CD4-positive, alpha-beta T cell treated with Interferon alpha-2 for 1 hour (primary cell): ENCODE measurements around the gene ELOVL3.
"Not testable (repeated sequence)": the region's sequence is repeated elsewhere in the genome, so short reads cannot be mapped to it uniquely, and the experiment has no call there.

Experiments
- DNase-seq, 2 donors: peaks; one replicate each; pipeline ENCODE4 v3.0.0-alpha.2; 2020 to 2022

ELOVL3 gene

GRCh38 chr10:102229810-102230263, 3.7 kb downstream of the ELOVL3 start:
- peak; percentile 84 to 88 for DNase-seq

GRCh38 chr10:102230264-102230860, 4.3 kb downstream of the ELOVL3 start:
- peak; percentile 9 to 42 for DNase-seq

- peak; percentile 31 to 63 for DNase-seq
Observed at GRCh38 chr10:102230861-102231356, 4.8 kb downstream of the ELOVL3 start.

GRCh38 chr10:102231357-102232318, 5.5 kb downstream of the ELOVL3 start:
- DNase-seq = peak; percentile 64 to 75

GRCh38 chr10:102233997-102234396, 7.9 kb downstream of the ELOVL3 start:
- DNase-seq = no peak

- no peak for DNase-seq
Observed at GRCh38 chr10:102234888-102235597, 8.9 kb downstream of the ELOVL3 start.

- DNase-seq = no peak
Observed at GRCh38 chr10:102235598-102235920, 9.5 kb downstream of the ELOVL3 start.

- DNase-seq = no peak
Observed at GRCh38 chr10:102236006-102236405, 9.9 kb downstream of the ELOVL3 start.

GRCh38 chr10:102237711-102238252, 11.7 kb downstream of the ELOVL3 start:
- DNase-seq = no peak

GRCh38 chr10:102240467-102241031, 14.4 kb downstream of the ELOVL3 start:
- DNase-seq = no peak

- no peak for DNase-seq
Observed at GRCh38 chr10:102241032-102241443, 14.9 kb downstream of the ELOVL3 start.

- DNase-seq = peak; percentile 92 to 94
Observed at GRCh38 chr10:102241444-102242117, 15.5 kb downstream of the ELOVL3 start, which contains the start of gene PITX3. PITX3 (minus strand) TSS chr10:102241512; CDS start chr10:102232080, 9,432 bp downstream.

- no peak for DNase-seq
Observed at GRCh38 chr10:102242118-102242485, 16.0 kb downstream of the ELOVL3 start.

- DNase-seq = no peak
Observed at GRCh38 chr10:102243309-102243708, 17.2 kb downstream of the ELOVL3 start.

- peak; percentile 95 to 99 for DNase-seq
Observed at GRCh38 chr10:102245082-102245931, 19.2 kb downstream of the ELOVL3 start, which contains the start of gene GBF1. GBF1 (plus strand) TSS chr10:102245532; CDS start chr10:102258939, 13,407 bp downstream.

GRCh38 chr10:102245932-102246251, 19.8 kb downstream of the ELOVL3 start:
- no peak for DNase-seq

GRCh38 chr10:102246261-102246660, 20.2 kb downstream of the ELOVL3 start:
- DNase-seq = no peak

- DNase-seq = no peak
Observed at GRCh38 chr10:102247734-102248133, 21.6 kb downstream of the ELOVL3 start.

GRCh38 chr10:102252508-102252907, 26.4 kb downstream of the ELOVL3 start:
- not testable (repeated sequence) for DNase-seq

- no peak for DNase-seq
Observed at GRCh38 chr10:102254426-102254825, 28.3 kb downstream of the ELOVL3 start.

- DNase-seq = no peak
Observed at GRCh38 chr10:102255404-102255803, 29.3 kb downstream of the ELOVL3 start.
